Cardiac muscle cell (in vitro differentiated cells and primary cell): ENCODE data around the gene ZNF136. TPM values are rescaled to one million over a fixed set of nuclear protein-coding genes. Genes with fewer than 3 reads are reported as not detected.

Experiments
- DNase-seq, 2 donors: peaks; one replicate each; pipeline versions ENCODE4 v3.0.0 to v3.0.0-alpha.2; 2010 to 2017; ENCODE audit warnings: low read depth in 1 of 2, low spot score in 1 of 2
- H3K27ac ChIP-seq: fragments of 200-600 bp; sonication (generic); 2 replicates; pipeline ENCODE4 v1.5.1; 2016
- H3K27me3 ChIP-seq: fragments of 200-600 bp; sonication (generic); 2 replicates; pipeline ENCODE4 v1.6.0; 2016; ENCODE audit warnings: control low read depth
- H3K36me3 ChIP-seq: fragments of 200-600 bp; sonication (generic); 2 replicates; pipeline ENCODE4 v1.5.1; 2016; ENCODE audit warnings: control low read depth
- H3K4me1 ChIP-seq: fragments of 200-600 bp; sonication (generic); 2 replicates; pipeline ENCODE4 v1.8.1; 2017; ENCODE audit warnings: low read depth, mild to moderate bottlenecking, mixed run types
- H3K4me3 ChIP-seq: fragments of 200-600 bp; sonication (generic); 2 replicates; pipeline ENCODE4 v1.5.1; 2016; ENCODE audit warnings: mild to moderate bottlenecking
- H3K9me3 ChIP-seq: fragments of 200-600 bp; sonication (generic); 2 replicates; pipeline ENCODE4 v1.5.1; 2017; ENCODE audit warnings: low read depth, mild to moderate bottlenecking, control low read depth
- polyA plus RNA-seq: library from polyadenylated mRNA; unstranded; fragments of >200 nt; fragmentation: Nextera tagmentation; extraction: Ambion mirVana; gene quantifications from 2 replicates; pipeline ENCODE4 v1.2.1, GENCODE V29; 2016
- total RNA-seq: library from RNA; depleted of rRNA; stranded (reverse); fragments of >200 nt; gene quantifications from 2 replicates; pipeline ENCODE4 v1.2.3, GENCODE V29; 2016
- TF ChIP-seq, protein P1 (sequence below): IDR thresholded peaks from 2 replicates; pipeline ENCODE4 v1.5.1; 2012; ENCODE audit warnings: low read depth, mild to moderate bottlenecking, low read length

The ZNF136 gene
- total and polyA plus RNA-seq, 2 experiments from 2014 or later, result 3.9 to 22.5 TPM

DNA sequence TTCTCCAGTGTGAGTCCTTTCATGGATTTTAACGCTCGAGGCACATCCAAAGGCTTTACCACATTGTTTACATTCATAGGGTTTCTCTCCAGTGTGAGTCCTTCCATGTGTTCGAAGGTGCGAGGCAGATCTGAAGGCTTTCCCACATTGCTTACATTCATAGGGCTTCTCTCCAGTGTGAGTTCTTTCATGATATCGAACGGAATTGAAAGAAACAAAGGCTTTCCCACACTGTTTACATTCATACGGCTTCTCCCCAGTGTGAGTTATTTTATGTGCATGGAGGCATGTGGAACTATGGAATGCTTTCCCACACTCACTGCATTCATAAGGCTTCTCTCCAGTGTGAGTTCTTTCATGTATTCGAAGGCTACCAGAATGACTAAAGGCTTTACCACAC is 17.5 kb upstream of the ZNF136 start:
- Histone ChIP-seq H3K9me3 (no peaks in the 10 kb centered on the region), H3K4me3 (no peak overlapping the region), H3K36me3 (peaks cover 40% of the 10 kb centered on the region), H3K4me1 (peaks cover 6% of the 10 kb centered on the region), H3K27ac (no peak overlapping the region), H3K27me3 (no peaks in the 10 kb centered on the region)
- DNase-seq, result no peak
- TF ChIP-seq, protein P1, sequence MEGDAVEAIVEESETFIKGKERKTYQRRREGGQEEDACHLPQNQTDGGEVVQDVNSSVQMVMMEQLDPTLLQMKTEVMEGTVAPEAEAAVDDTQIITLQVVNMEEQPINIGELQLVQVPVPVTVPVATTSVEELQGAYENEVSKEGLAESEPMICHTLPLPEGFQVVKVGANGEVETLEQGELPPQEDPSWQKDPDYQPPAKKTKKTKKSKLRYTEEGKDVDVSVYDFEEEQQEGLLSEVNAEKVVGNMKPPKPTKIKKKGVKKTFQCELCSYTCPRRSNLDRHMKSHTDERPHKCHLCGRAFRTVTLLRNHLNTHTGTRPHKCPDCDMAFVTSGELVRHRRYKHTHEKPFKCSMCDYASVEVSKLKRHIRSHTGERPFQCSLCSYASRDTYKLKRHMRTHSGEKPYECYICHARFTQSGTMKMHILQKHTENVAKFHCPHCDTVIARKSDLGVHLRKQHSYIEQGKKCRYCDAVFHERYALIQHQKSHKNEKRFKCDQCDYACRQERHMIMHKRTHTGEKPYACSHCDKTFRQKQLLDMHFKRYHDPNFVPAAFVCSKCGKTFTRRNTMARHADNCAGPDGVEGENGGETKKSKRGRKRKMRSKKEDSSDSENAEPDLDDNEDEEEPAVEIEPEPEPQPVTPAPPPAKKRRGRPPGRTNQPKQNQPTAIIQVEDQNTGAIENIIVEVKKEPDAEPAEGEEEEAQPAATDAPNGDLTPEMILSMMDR, result no peak

DNA sequence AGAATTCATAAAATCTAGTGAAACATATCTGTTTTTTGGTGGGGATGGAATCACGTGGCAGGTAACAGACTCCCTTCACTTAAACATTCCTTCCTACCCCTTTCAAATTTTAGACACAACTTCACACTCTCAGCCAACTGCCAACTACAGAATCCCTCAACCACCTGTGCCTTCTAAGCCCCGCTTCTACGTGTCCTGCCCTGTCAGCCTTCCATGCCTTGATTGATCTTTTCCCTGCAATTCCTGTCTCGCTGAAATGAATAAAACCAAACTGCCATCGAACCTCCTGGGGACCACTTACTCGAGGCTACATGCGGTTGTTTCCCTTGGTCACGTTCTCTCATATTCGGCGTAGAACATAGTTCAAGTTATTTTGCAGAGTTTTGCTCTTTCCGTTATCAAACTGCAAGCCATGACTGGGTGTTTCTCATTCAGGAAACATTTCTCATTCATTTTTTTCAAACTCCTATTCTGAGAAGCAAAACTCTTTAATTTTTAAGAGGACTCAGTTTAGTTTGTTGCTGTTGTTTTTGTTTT is 7.5 kb upstream of the ZNF136 start:
- Histone ChIP-seq H3K9me3 (no peaks in the 10 kb centered on the region), H3K27ac (peak overlapping the region; percentile 82), H3K4me3 (peak overlapping the region; percentile 72), H3K4me1 (no peaks in the 10 kb centered on the region), H3K36me3 (peaks cover 8% of the 10 kb centered on the region), H3K27me3 (no peaks in the 10 kb centered on the region)
- TF ChIP-seq, protein P1, result no peak
- DNase-seq, result peak in 1 of 2 donors; percentile 8

DNA sequence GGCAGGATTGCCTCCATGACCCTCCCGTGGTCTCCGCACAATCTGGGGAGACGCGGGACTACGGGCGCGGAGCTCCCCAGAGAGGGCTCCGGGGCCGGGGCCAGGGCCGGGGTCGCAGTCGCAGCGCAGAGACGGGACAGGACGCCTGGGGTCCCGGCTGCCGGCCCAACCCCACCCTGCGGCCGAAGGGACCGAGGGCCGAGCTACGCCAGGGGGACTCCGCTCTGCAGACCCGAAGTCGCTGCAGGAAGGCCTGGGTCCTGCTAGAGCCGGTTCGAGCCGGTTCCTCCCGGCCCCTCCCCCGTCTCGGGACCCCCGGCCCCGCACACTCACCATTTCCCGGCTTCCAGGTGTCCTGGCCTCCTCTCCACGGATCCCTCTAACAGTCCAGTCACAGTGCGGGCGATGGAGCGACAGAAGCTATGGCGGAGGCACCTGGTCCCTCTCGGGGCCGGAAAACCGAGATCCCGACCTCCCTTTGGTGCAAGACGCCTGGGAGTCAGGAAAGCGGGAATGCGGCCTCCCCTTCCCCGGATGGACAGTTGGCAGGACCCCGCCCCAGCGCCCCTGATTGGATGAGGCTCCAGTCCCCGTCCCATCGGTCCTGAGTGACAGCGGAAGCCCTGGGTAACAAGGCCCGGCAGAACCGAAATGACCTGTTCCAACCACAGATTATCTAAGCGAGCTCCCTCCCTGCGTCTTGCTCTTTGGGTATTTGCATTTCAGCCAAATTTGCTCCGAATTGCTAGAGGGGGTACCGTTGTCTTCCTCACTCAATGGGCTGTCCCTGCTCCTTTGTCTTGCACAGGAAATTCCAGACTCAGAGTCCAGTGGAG is 6.5 kb upstream of the ZNF136 start, which contains the start of gene ZNF625:
TSS of gene ZNF625 (minus strand) at position 512 of the 836 bp plus-strand sequence. CDS start at position 336, 176 bp downstream.
- Histone ChIP-seq H3K4me1 (no peaks in the 10 kb centered on the region), H3K36me3 (peaks cover 8% of the 10 kb centered on the region), H3K27me3 (no peaks in the 10 kb centered on the region), H3K27ac (peak within 1 kb of the TSS; percentile 82), H3K9me3 (no peaks in the 10 kb centered on the region), H3K4me3 (peak within 1 kb of the TSS; percentile 72)
- TF ChIP-seq, protein P1, result no peak
- DNase-seq, result peak; percentile 92 to 97

DNA sequence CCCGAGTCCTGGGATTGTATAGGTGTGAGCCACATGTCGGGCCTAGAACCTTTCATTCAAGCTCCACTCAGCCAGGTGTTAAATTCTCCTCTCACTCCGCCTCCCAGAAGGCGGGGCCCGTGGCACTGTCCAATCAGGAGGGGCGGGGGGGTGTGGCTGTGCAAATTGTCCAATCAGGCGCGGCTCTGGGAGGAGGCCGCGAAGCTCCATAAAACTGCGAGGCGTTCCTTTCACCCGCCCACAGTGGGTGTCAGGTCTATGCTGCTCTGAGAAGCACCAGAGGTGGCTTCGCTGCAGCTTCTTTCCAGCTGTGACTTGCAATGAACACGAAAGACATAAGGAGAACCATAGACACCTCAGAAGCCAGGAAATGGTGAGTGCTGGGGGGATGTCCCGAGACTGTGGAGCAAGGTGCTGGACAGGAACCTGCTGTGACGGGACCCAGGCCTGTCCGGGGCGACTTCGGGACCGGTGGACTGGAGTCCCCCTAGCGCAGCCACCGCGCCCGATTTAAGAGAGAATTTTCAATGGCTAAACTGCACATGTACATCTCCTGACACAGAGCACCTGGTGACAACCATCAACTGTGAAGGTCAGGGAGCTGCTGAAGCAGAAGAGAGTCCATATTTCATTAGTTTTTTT is 3.0 kb upstream of the ZNF136 start:
- no peak overlapping the region for H3K4me3 ChIP-seq
- H3K36me3 ChIP-seq, result no peaks in the 10 kb centered on the region
- peaks cover 4% of the 10 kb centered on the region for H3K4me1 ChIP-seq
- TF ChIP-seq, protein P1, result no peak
- no peak overlapping the region for H3K27ac ChIP-seq
- H3K9me3 ChIP-seq, result no peaks in the 10 kb centered on the region
- DNase-seq, result no peak
- no peaks in the 10 kb centered on the region for H3K27me3 ChIP-seq

DNA sequence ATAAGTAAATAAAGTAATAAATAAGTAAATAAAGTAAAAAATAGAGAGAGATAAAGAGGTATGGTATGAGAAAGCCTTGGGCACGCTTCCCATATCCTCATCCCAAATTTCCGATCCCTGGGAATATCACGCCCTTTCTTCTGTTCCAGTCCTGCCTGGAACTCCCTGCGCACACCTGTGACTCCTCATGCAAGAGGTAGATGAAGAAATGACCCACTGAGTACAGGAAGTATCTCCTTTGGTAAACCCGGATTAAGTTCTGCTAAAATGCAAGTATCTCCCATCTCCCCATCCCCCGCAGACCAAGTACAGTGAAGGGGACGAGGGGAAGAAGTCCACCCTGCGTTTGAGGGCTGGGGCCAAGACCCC is 399 bp upstream of the ZNF136 start:
- TF ChIP-seq, protein P1, result no peak
- Histone ChIP-seq H3K36me3 (no peaks in the 10 kb centered on the region), H3K27ac (no peak overlapping the region), H3K9me3 (no peaks in the 10 kb centered on the region), H3K4me1 (peaks cover 4% of the 10 kb centered on the region), H3K4me3 (peak overlapping the region; percentile 84), H3K27me3 (no peaks in the 10 kb centered on the region)
- DNase-seq, result no peak
